Measurements from ENCODE around the gene GFY. TPM values are rescaled to one million over a fixed set of nuclear protein-coding genes. Genes with fewer than 3 reads are reported as not detected.
A peak's percentile ranks its signal among the peaks of the same experiment; 100 is the strongest.
"Not testable (repeated sequence)": the region's sequence is repeated elsewhere in the genome, so short reads cannot be mapped to it uniquely, and the experiment has no call there.

Gene GFY
- total and polyA plus RNA-seq, 2 experiments from 2014 or later = 1.2 TPM; not detected in 1

GRCh38 chr19:49443366-49444099 lies 18.3 kb downstream of the GFY start:
- Histone ChIP-seq H3K4me1 (ENCODE audit: insufficient read depth) (peaks cover 21% of the 10 kb centered on the region), H3K27ac (ENCODE audit: low read depth) (peak overlapping the region; percentile 93; the same call in 1 of the 2 replicates), H3K79me2 (replicated peaks; ENCODE audit: insufficient read depth) (no peaks in the 10 kb centered on the region), H3F3A (replicated peaks; ENCODE audit: low read depth) (peaks cover 23% of the 10 kb centered on the region), H3K4me2 (peak overlapping the region; percentile 99), H4K20me1 (replicated peaks; ENCODE audit: insufficient read depth) (peaks cover 4% of the 10 kb centered on the region; the same call in 1 of the 2 replicates), H3K9me2 (ENCODE audit: insufficient read depth) (no peaks in the 10 kb centered on the region), H3K27me3 (ENCODE audit: insufficient read depth) (peaks cover 34% of the 10 kb centered on the region), H3K4me3 (peak overlapping the region; percentile 94), H3K36me3 (ENCODE audit: insufficient read depth) (peaks cover 3% of the 10 kb centered on the region; the same call in 1 of the 2 replicates), H2AFZ (peak overlapping the region; percentile 100)
- Mint-ChIP-seq H3K36me3 (ENCODE audit: low read depth) (peaks cover 27% of the 10 kb centered on the region), H3K27me3 (ENCODE audit: insufficient read depth, low read depth, poor library complexity) (peaks cover 69% of the 10 kb centered on the region), H3K4me1 (peaks cover 32% of the 10 kb centered on the region), H3K27ac (no peak overlapping the region), H3K9me3 (peaks cover 5% of the 10 kb centered on the region; the same call in 2 of the 3 replicates), H3K4me3 (peak overlapping the region; percentile 66)
- TF ChIP-seq REST (IDR thresholded peaks at IDR 0.05; ENCODE audit: unreplicated experiment) (peak; percentile 5), EZH2 (IDR thresholded peaks at IDR 0.05; ENCODE audit: low read depth, unreplicated experiment) (no peak), ETS1 (IDR thresholded peaks at IDR 0.05) (peak; percentile 99), CREB1 (CRISPR knock-in tag; IDR thresholded peaks at IDR 0.05; ENCODE audit: low read depth) (peak; percentile 72), CTCF (conservative IDR thresholded peaks at IDR 0.05; ENCODE audit: low read depth in 2 of 2) (peak; percentile 80 to 92), STAT1 (IDR thresholded peaks at IDR 0.05; ENCODE audit: unreplicated experiment) (no peak)
- ATAC-seq (peak; percentile 66), DNase-seq (ENCODE audit: low spot score) (peak; percentile 98)

GRCh38 chr19:49444100-49444700 lies 19.0 kb downstream of the GFY start:
- H3K9me2 ChIP-seq (ENCODE audit: insufficient read depth); H4K20me1 ChIP-seq (replicated peaks; ENCODE audit: insufficient read depth); H3K27ac Mint-ChIP-seq; H3K27ac ChIP-seq (ENCODE audit: low read depth); H2AFZ ChIP-seq; H3K4me3 ChIP-seq; ATAC-seq; DNase-seq (ENCODE audit: low spot score); H3K9me3 Mint-ChIP-seq; H3K79me2 ChIP-seq (replicated peaks; ENCODE audit: insufficient read depth); H3K36me3 ChIP-seq (ENCODE audit: insufficient read depth); H3K4me2 ChIP-seq: not testable (repeated sequence)
- Histone ChIP-seq H3K27me3 (ENCODE audit: insufficient read depth) (peaks cover 27% of the 10 kb centered on the region), H3K4me1 (ENCODE audit: insufficient read depth) (peaks cover 23% of the 10 kb centered on the region), H3F3A (replicated peaks; ENCODE audit: low read depth) (peaks cover 25% of the 10 kb centered on the region)
- peak overlapping the region; percentile 66; the same call in 2 of the 3 replicates for H3K4me3 Mint-ChIP-seq
- peaks cover 35% of the 10 kb centered on the region for H3K4me1 Mint-ChIP-seq
- peaks cover 34% of the 10 kb centered on the region for H3K36me3 Mint-ChIP-seq (ENCODE audit: low read depth)
- peaks cover 65% of the 10 kb centered on the region for H3K27me3 Mint-ChIP-seq (ENCODE audit: insufficient read depth, low read depth, poor library complexity)
